Fibroblast of lung (primary cell): ENCODE results near the gene USP6NL.

Source experiments
- EZH2 ChIP-seq: IDR thresholded peaks from 2 replicates; pipeline ENCODE4 v1.5.1; 2012; ENCODE audit warnings: low read length, control low read depth, mild to moderate bottlenecking; ENCODE audit errors: missing control alignments
- TF ChIP-seq, protein P1 (sequence below), 2 donors: IDR thresholded peaks in 1 of 2; conservative IDR thresholded peaks in 1 of 2; 1 replicate in 1 of 2; 2 replicates in 1 of 2; pipeline ENCODE4 v1.5.1; 2011 to 2012; ENCODE audit warnings: low read length in 2 of 2, control low read depth in 1 of 2, inconsistent platforms in 1 of 2, low read depth in 1 of 2, mild to moderate bottlenecking in 1 of 2

DNA sequence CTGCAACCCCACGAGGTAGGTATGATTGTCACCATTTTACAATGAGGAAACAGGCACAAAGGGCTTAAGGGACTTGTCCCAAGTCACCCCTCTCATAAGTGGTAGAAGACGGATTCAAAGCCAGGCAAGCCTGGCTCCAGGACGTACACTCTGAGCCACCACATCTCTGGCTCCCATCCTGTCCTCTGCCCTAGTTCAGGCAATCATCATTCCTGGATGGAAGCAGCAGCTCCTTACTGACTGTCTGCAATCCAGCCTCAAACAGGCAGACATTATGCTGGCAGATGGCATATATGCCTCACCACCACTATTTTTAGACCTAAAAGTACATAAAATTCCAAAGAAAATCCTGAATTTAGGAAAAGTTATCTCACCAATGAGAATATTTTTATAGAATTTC is 100.7 kb downstream of the USP6NL start:
- TF ChIP-seq, protein P1, sequence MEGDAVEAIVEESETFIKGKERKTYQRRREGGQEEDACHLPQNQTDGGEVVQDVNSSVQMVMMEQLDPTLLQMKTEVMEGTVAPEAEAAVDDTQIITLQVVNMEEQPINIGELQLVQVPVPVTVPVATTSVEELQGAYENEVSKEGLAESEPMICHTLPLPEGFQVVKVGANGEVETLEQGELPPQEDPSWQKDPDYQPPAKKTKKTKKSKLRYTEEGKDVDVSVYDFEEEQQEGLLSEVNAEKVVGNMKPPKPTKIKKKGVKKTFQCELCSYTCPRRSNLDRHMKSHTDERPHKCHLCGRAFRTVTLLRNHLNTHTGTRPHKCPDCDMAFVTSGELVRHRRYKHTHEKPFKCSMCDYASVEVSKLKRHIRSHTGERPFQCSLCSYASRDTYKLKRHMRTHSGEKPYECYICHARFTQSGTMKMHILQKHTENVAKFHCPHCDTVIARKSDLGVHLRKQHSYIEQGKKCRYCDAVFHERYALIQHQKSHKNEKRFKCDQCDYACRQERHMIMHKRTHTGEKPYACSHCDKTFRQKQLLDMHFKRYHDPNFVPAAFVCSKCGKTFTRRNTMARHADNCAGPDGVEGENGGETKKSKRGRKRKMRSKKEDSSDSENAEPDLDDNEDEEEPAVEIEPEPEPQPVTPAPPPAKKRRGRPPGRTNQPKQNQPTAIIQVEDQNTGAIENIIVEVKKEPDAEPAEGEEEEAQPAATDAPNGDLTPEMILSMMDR (conservative IDR thresholded peaks at IDR 0.05 in 1 of 2, IDR thresholded peaks at IDR 0.05 in 1 of 2; ENCODE audit: low read depth in 1 of 2, low read length in 2 of 2), result no peak
- no peak for TF ChIP-seq EZH2
